Keratinocyte (primary cell): ENCODE measurements around the gene SEC61G. TPM values are rescaled to one million over a fixed set of nuclear protein-coding genes. Genes with fewer than 3 reads are reported as not detected.

Experiments
- DNase-seq: peaks from one replicate; pipeline ENCODE4 v3.0.0-alpha.2; 2011; ENCODE audit warnings: low read depth, missing footprints, low spot score
- FAIRE-seq: peaks from 2 replicates; lab custom pipeline; 2011; peaks lifted over from hg19 to GRCh38; lab: Jason Lieb, UNC
- H2AFZ ChIP-seq: 2 replicates; pipeline ENCODE4 v1.6.0; 2012; ENCODE audit warnings: low read length, control low read depth, inconsistent platforms; ENCODE audit not compliant: control insufficient read depth
- H3K27ac ChIP-seq: 2 replicates; pipeline ENCODE4 v1.5.1; 2011; ENCODE audit warnings: low read length; ENCODE audit not compliant: control insufficient read depth, insufficient read depth
- H3K27me3 ChIP-seq: 3 replicates; pipeline ENCODE4 v1.6.0; 2011; ENCODE audit warnings: low read length; ENCODE audit not compliant: control insufficient read depth, insufficient read depth; ENCODE audit errors: extremely low read depth
- H3K36me3 ChIP-seq, 2 experiments: 2 replicates in 1 of 2; 3 replicates in 1 of 2; pipeline ENCODE4 v1.5.1; 2011; ENCODE audit warnings: low read length in 2 of 2, mild to moderate bottlenecking in 1 of 2; ENCODE audit not compliant: control insufficient read depth in 2 of 2, insufficient read depth in 2 of 2; ENCODE audit errors: extremely low read depth in 1 of 2
- H3K4me1 ChIP-seq: 3 replicates; pipeline ENCODE4 v1.5.1; 2011; ENCODE audit warnings: low read length; ENCODE audit not compliant: control insufficient read depth, insufficient read depth; ENCODE audit errors: extremely low read depth
- H3K4me2 ChIP-seq: 3 replicates; pipeline ENCODE4 v1.6.0; 2011; ENCODE audit warnings: low read depth, low read length; ENCODE audit not compliant: control insufficient read depth, insufficient read depth; ENCODE audit errors: extremely low read depth
- H3K4me3 ChIP-seq, 3 experiments: fragments of 200-600 bp in 1 of 3; sonication (generic) in 1 of 3; 2 replicates in 2 of 3; 3 replicates in 1 of 3; pipeline ENCODE4 v1.5.1; 2011 to 2016; ENCODE audit warnings: low read length in 3 of 3, mild to moderate bottlenecking in 3 of 3, control low read depth in 2 of 3, inconsistent platforms in 1 of 3, low read depth in 1 of 3, mixed read lengths in 1 of 3, mixed run types in 1 of 3, moderate library complexity in 1 of 3; ENCODE audit not compliant: control insufficient read depth in 2 of 3, insufficient read depth in 2 of 3; ENCODE audit errors: extremely low read depth in 1 of 3
- H3K79me2 ChIP-seq: 2 replicates; pipeline ENCODE4 v1.6.0; 2012; ENCODE audit warnings: low read length; ENCODE audit not compliant: control insufficient read depth, insufficient read depth
- H3K9ac ChIP-seq: 3 replicates; pipeline ENCODE4 v1.6.0; 2011; ENCODE audit warnings: low read length; ENCODE audit not compliant: control insufficient read depth, insufficient read depth; ENCODE audit errors: extremely low read depth
- H3K9me1 ChIP-seq: 3 replicates; pipeline ENCODE4 v1.6.0; 2011; ENCODE audit warnings: low read length; ENCODE audit not compliant: control insufficient read depth, insufficient read depth; ENCODE audit errors: extremely low read depth
- H3K9me3 ChIP-seq: 2 replicates; pipeline ENCODE4 v1.5.1; 2012; ENCODE audit warnings: low read depth, low read length; ENCODE audit not compliant: control insufficient read depth
- H4K20me1 ChIP-seq: 3 replicates; pipeline ENCODE4 v1.6.0; 2011; ENCODE audit warnings: low read length; ENCODE audit not compliant: control insufficient read depth, insufficient read depth; ENCODE audit errors: extremely low read depth
- CTCF ChIP-seq, 3 experiments: IDR thresholded peaks in 1 of 3; conservative IDR thresholded peaks in 1 of 3; optimal IDR thresholded peaks in 1 of 3; 2 replicates in 2 of 3; 3 replicates in 1 of 3; pipeline versions ENCODE3 to v1.5.1; 2011; ENCODE audit warnings: low read length in 3 of 3, mild to moderate bottlenecking in 3 of 3, moderate library complexity in 2 of 3, control low read depth in 1 of 3, inconsistent platforms in 1 of 3; ENCODE audit not compliant: insufficient read depth in 2 of 3; ENCODE audit errors: extremely low read depth in 1 of 3
- EZH2 ChIP-seq: IDR thresholded peaks from one replicate; pipeline ENCODE4 v1.6.1; 2012; ENCODE audit warnings: inconsistent platforms, mild to moderate bottlenecking, low read length, moderate library complexity
- dilution Hi-C: fragments of 300-500 bp; cut with MboI; formaldehyde crosslinking; loops from one replicate; pipeline ENCODE4 v1.7.0; 2020; ENCODE audit warnings: low sequenced_read_pairs; ENCODE audit not compliant: extremely low pct_ligation_motif_present
- polyA plus RNA-seq, 5 experiments: library from polyadenylated mRNA; depleted of rRNA in 3 of 5; stranded (reverse) in 3 of 5; stranded (forward) in 1 of 5; unstranded in 1 of 5; fragments of >200 nt; gene quantifications; 1 replicate in 1 of 5; 2 replicates in 3 of 5; 3 replicates in 1 of 5; pipeline versions ENCODE4 v1.2.1 to v1.2.3, GENCODE V29; 2011 to 2012; ENCODE audit warnings: missing spikeins in 2 of 5, low read depth in 1 of 5, low replicate concordance in 1 of 5

The SEC61G gene
- polyA plus RNA-seq, 1 donor (not counting 4 experiments of a cell fraction or from before 2014, with no cell fraction given) = 191 TPM

- no peaks in the 10 kb centered on the region for H3K9me3 ChIP-seq
- no peaks in the 10 kb centered on the region for H3K27me3 ChIP-seq
- DNase-seq = peak; percentile 50
- peak overlapping the region; percentile 59 for H3K9ac ChIP-seq
- TF ChIP-seq EZH2 = no peak
- TF ChIP-seq CTCF (optimal IDR thresholded peaks at IDR 0.05 in 1 of 3, IDR thresholded peaks at IDR 0.05 in 1 of 3, conservative IDR thresholded peaks at IDR 0.05 in 1 of 3; ENCODE audit: extremely low read depth in 1 of 3, insufficient read depth in 2 of 3, low read length in 3 of 3) = peak; percentile 83 to 97 (median 93)
- H2AFZ ChIP-seq = peak overlapping the region; percentile 75
- no peaks in the 10 kb centered on the region for H4K20me1 ChIP-seq
- H3K4me1 ChIP-seq = peaks cover 10% of the 10 kb centered on the region
- peak; percentile 92 for FAIRE-seq
- peak overlapping the region in 2 of 3 experiments; percentile 44 to 55 for H3K4me3 ChIP-seq
- H3K9me1 ChIP-seq = no peaks in the 10 kb centered on the region
- no peaks in the 10 kb centered on the region for H3K36me3 ChIP-seq
- peak overlapping the region; percentile 59 for H3K27ac ChIP-seq
- H3K79me2 ChIP-seq = no peaks in the 10 kb centered on the region
- H3K4me2 ChIP-seq = peak overlapping the region; percentile 85
- dilution Hi-C loops = no loop called here
These were observed 14.7 kb upstream of the SEC61G start for GRCh38 chr7:54773472-54774399.

- Histone ChIP-seq H3K9me1 (no peaks in the 10 kb centered on the region), H2AFZ (peak overlapping the region; percentile 87), H3K79me2 (no peaks in the 10 kb centered on the region), H3K36me3 (no peaks in the 10 kb centered on the region), H3K27me3 (no peaks in the 10 kb centered on the region), H4K20me1 (no peaks in the 10 kb centered on the region), H3K4me2 (peak overlapping the region; percentile 39), H3K9me3 (no peaks in the 10 kb centered on the region), H3K27ac (no peak overlapping the region), H3K9ac (peak overlapping the region; percentile 3), H3K4me3 (no peak overlapping the region), H3K4me1 (peaks cover 10% of the 10 kb centered on the region)
- FAIRE-seq (no peak), DNase-seq (no peak)
- dilution Hi-C loops = no loop called here
- TF ChIP-seq EZH2 (no peak), CTCF (optimal IDR thresholded peaks at IDR 0.05 in 1 of 3, IDR thresholded peaks at IDR 0.05 in 1 of 3, conservative IDR thresholded peaks at IDR 0.05 in 1 of 3; ENCODE audit: extremely low read depth in 1 of 3, insufficient read depth in 2 of 3, low read length in 3 of 3) (no peak)
These were observed 10.2 kb upstream of the SEC61G start for GRCh38 chr7:54769203-54769602.
